HG03108 (cell line): ENCODE data around the gene TMEM235.

ENCODE experiments used
- ATAC-seq: cut with Tn5 transposase; IDR thresholded peaks from one replicate; pipeline ENCODE4 v1.9.1; 2021; ENCODE audit warnings: moderate library complexity; ENCODE audit not compliant: unreplicated experiment

TMEM235 gene

DNA sequence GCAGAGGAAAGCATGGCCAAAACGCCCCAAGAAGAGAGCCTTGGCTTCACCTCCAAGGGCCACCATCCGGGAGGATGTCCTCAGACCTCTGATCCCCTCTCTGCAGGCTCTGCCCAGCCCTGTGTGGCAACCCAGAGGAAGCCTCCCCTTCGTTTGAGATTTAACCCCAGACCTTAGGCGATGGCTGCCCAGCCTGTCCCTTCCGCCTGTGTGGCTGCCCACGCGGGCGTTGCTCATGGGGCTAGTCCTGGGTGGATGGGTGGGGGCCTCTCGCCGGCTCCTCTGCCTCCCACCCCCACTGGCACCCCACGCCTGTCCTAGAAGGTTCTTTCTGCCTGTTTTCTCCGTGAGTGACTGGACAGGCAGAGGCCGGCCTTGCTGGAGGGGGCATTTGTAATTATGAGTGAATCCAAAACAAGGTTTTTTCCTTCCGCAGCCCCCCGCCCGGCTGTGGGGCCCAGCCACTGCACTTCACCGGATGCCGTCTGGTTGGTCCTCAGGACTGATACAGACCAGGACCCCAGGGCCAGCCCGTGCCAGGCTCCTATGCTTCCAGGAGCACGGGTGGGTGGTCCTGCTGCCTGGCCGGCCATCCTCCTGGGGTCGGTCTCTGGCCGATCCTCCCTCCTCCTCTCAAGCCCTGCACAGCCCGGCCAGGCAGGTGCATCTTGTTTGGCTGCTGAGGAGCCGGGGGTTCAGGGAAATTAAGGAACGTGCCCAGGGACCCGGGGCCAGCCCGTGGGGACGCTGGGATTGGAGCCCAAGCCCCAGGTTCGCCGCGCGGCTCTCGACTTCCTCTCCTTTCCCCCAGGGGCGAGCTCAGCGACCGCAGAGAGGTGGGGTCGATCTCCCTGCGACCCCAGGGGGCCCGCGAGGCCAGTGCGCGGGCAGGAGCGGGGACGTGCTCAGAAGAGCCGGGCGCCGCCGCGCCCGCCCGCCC lies at the start of gene TMEM235:
Gene TMEM235, plus strand, starts transcription at position 636 of the 940 bp plus-strand sequence. CDS start 393 bp downstream, outside the sequence.
- ATAC-seq = no peak

GRCh38 chr17:78182504-78182903 lies 48.9 kb upstream of the TMEM235 start:
- ATAC-seq = no peak

- no peak for ATAC-seq
Observed at GRCh38 chr17:78183916-78184315, 47.5 kb upstream of the TMEM235 start.

DNA sequence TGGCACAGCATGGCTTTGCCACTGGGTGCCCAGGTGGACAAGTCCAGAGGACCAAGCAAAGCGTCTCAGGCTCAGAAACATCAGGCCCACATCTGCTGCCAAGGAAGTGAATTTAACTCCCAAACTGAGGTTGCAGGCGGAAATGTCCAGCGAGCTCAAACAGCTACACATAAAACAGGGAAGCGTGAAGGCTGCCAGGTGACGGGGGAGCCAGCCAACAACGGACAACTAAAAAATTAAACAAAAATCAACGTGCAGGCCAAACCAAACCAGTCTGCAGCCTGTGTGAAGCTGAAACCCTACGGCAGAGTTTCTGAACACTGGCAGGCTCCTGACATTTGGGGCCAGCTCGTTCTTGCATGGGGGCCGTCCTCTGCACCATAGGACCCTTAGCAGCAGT lies 47.1 kb upstream of the TMEM235 start:
- ATAC-seq = no peak

GRCh38 chr17:78184868-78185267 lies 46.6 kb upstream of the TMEM235 start:
- ATAC-seq = no peak

DNA sequence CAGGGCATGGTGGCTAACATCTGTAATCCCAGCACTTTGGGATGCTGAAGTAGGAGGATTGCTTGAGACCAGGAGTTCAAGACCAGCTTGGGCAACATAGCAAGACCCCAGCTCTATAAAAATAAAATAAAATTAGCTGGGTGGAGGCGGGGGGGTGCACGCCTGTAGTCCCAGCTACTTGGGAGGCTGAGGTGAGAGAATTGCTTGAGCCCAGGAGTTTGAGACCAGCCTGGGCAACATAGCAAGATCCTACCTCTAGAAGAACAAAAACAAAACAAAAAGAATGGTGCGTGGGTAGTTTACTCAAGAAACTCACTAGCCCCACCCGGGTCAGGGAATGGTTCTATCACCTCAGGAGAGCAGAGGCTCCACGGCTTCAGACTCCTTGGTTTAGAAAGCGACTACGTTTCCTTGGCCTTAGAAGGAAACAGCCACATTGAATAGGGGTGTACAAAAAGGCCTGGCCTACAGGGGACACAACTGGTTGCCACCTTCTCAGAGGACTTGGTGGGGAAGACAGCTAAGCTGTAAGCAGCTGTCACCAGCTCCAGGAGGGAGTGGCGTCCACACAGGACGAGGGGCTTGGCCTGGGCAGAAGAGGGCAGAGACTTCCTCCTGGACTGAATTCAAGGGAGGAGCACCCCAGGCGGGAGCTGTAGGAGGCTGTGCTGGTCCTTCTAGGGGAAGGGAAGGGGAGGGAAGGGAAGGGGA lies 45.3 kb upstream of the TMEM235 start:
- ATAC-seq = no peak

DNA sequence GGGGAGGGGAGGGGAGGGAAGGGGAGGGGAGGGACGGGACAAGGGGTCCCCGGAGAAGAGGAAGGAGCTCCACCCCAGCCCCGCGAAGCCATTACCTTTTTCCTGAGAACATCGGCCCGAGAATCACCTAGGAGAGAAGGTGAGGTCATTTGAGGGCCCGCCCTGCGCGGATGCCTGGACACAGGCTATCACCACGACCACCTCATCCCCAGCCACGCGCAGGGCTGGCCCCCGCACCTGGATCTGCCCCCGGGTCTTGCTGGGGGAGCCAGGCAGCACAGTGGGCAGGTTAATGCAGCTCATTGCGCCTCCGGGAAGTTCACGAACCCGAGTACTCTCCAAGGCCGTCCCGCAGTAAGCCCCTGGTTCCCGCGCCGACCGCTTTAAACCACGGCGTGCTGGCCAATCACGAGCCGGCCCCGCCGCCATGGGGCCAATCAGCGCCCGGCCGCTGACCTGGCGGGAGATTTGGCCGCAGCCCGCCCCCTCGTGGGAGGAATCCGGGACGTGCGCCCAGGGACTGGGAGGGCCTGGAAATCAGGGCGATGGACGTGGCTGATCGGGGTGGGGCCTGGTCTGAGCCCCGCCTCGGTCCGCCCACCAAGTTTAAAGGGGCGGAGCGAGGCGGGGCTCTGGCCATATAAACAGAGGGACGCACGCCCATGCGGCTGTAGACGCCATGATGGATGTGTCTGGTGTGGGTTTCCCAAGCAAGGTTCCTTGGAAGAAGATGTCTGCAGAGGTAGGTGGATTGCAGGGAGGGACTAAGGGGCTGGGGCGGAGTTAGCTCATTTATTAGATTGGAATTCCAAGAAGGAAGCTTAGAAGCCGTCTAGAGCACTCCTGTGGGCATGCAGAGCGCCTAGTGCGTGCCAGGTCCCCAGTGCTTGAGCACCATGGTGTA lies 44.5 kb upstream of the TMEM235 start, which contains the start of the genes AFMID and TK1:
Gene AFMID, plus strand, starts transcription at position 671 of the 904 bp plus-strand sequence. Its CDS starts 9 bp downstream, at position 680.
Gene TK1, minus strand, starts transcription at position 361 of the 904 bp plus-strand sequence. Its CDS starts 58 bp downstream, at position 303.
- peak; percentile 89 for ATAC-seq

DNA sequence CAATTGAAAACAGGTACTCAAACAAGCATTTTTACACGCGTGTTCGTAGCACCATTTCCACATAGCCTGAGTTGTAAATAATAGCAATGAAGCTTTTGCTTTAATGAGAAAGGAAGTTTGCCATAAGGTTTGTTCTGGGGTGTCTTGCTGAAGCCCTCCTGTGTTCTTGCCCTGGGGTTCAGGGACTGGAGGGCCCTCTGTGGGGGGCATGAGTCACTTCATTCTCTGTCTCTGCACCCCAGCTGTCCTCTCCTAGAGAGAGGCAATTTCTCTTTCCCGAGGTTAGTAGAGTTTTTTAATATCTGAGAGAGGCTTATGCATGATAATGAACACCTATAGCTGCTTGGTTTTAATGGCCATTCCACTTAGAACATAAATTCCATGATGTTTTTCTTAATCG lies 34.7 kb upstream of the TMEM235 start:
- no peak for ATAC-seq

GRCh38 chr17:78197147-78197832 lies 34.1 kb upstream of the TMEM235 start:
- ATAC-seq = no peak

- ATAC-seq = no peak
Observed at GRCh38 chr17:78200451-78200850, 31.0 kb upstream of the TMEM235 start.

DNA sequence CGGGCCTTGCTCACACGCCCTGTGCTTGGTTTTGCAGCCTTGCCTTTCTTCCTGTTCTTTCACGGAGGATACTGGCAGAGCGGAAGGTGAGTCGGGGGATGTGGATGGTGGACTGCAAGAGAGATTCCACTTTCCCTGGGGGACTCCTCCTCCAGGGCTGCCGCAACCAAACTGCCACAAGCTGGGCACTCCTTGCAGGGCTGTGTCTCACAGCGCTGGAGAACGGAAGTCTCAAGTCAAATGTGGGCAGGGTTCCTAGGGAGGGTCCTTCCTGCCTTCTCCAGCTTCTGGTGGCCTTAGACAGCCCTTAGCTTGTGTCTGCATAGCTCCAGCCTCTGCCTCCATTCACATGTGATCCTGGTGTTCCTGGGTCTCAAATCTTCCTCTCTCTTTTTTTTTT lies 28.8 kb upstream of the TMEM235 start:
- ATAC-seq = no peak

- ATAC-seq = no peak
Observed at GRCh38 chr17:78204387-78205123, 26.9 kb upstream of the TMEM235 start.

DNA sequence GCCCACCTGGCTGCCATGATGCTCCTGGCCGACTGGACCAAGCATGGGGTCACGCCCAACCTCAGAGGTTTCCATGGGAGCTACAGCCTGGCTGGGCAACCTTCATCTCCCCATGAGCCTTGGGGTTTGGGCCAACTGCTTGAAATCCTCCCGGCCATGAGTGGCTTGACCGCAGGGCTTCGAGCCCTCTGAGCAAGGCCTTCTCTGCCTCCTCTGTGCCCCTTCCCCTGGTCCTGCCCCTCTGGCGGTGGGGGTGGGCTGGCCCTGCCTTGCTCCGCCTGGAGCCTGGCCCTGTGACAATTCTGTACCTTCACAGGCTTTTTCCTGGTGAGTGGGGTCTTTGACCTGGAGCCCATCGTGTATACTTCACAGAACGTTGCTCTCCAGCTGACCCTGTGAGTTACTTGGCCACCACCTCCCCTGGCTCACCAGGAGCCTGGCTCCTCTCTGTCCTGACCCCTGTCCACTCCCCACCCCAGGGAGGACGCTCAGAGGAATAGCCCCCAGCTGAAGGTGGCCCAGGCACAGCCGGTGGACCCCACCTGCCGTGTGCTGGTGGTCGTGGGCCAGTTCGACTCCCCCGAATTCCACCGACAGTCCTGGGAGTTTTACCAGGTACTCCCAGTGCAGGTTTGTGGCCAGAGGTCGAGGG lies 26.2 kb upstream of the TMEM235 start:
- ATAC-seq = no peak

GRCh38 chr17:78206298-78206697 lies 25.1 kb upstream of the TMEM235 start:
- no peak for ATAC-seq

- no peak for ATAC-seq
Observed at GRCh38 chr17:78208486-78208885, 22.9 kb upstream of the TMEM235 start.

DNA sequence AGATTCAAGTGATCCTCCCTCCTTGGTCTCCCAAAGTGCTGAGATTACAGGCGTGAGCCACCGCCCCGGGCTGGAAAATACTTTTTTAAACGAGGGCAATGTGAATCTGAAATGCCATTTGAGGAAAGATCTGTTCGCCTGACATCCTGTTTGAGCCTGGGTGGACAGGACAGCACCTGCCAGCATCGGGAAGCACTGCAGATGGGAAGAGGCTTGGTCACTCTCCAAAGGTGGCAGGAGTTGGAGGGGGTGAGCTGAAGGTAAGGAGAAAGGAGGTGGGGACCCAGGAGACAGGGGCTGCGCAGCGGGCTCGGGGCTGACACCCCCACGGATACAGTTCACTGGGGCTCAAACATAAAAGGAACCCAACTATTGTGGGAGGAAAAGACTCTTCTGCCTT lies 21.3 kb upstream of the TMEM235 start:
- ATAC-seq = no peak

- ATAC-seq = no peak
Observed at GRCh38 chr17:78211032-78211431, 20.4 kb upstream of the TMEM235 start.

DNA sequence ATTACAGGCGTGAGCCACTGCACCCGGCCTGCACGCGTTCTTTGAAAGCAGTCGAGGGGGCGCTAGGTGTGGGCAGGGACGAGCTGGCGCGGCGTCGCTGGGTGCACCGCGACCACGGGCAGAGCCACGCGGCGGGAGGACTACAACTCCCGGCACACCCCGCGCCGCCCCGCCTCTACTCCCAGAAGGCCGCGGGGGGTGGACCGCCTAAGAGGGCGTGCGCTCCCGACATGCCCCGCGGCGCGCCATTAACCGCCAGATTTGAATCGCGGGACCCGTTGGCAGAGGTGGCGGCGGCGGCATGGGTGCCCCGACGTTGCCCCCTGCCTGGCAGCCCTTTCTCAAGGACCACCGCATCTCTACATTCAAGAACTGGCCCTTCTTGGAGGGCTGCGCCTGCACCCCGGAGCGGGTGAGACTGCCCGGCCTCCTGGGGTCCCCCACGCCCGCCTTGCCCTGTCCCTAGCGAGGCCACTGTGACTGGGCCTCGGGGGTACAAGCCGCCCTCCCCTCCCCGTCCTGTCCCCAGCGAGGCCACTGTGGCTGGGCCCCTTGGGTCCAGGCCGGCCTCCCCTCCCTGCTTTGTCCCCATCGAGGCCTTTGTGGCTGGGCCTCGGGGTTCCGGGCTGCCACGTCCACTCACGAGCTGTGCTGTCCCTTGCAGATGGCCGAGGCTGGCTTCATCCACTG lies 17.3 kb upstream of the TMEM235 start, which contains the start of gene BIRC5:
Gene BIRC5, plus strand, starts transcription at position 238 of the 690 bp plus-strand sequence. Its CDS starts 64 bp downstream, at position 302.
- ATAC-seq = peak; percentile 78
